ENCODE measurements around the gene PRG2. TPM values are rescaled to one million over a fixed set of nuclear protein-coding genes. Genes with fewer than 3 reads are reported as not detected.

PRG2 gene
- total RNA-seq (1 to 10 TPM in 1 of 5 experiments, under 1 TPM in 2, not detected in 2; 0.44 to 1.7 (median 0.48) TPM), polyA plus RNA-seq (not detected), total RNA-seq (not detected)

DNA sequence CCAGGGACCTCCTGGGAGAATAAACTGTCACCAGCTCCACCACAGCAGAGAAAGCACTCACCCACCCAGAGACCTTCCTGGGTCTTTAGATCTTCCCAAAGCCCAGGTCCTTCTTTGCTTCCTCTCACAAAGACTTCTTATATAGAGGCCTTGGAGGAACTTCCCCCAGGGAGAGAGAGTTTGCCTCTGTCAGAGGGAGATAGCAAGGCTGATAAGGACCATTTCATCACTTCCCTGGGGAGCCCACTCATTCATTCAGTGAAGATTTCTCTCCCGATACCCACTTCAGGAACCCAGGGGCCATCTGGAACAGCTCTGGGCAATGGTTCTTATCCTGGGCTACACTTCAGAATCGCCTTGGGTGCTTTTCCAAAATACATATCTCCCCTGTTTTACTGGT is at the start of gene PRG2:
PRG2 (minus strand) TSS at position 116 of the 400 bp plus-strand sequence. CDS start 706 bp downstream, outside the sequence.
- no peak for DNase-seq
- H3K36me3 Mint-ChIP-seq, result no peaks in the 10 kb centered on the region
- no peaks in the 10 kb centered on the region for H3K4me1 Mint-ChIP-seq
- no peaks in the 10 kb centered on the region for H3K9me3 Mint-ChIP-seq
- Histone ChIP-seq H3K4me3 (ENCODE audit: low read length) (no peak within 1 kb of the TSS), H3K4me1 (ENCODE audit: control insufficient read depth in 2 of 2, insufficient read depth in 2 of 2, low read length in 2 of 2) (no peaks in the 10 kb centered on the region), H3K9me3 (ENCODE audit: control insufficient read depth in 2 of 3, low read length in 3 of 3) (no peaks in the 10 kb centered on the region), H3K36me3 (ENCODE audit: control insufficient read depth in 2 of 3, insufficient read depth in 3 of 3, low read length in 3 of 3) (no peaks in the 10 kb centered on the region), H3K27ac (ENCODE audit: low read depth, low read length) (no peak within 1 kb of the TSS), H3K27me3 (ENCODE audit: control insufficient read depth in 2 of 2, insufficient read depth in 2 of 2, low read length in 2 of 2) (no peaks in the 10 kb centered on the region)
- no peak for ATAC-seq
- intact Hi-C loops (cut with micrococcal nuclease), result no loop called here
- CTCF ChIA-PET, result no interaction called here
- peaks cover 0 to 7% (median 0%) of the 10 kb centered on the region in 5 donors for H3K27me3 Mint-ChIP-seq
- no peak within 1 kb of the TSS for H3K27ac Mint-ChIP-seq
- no peak within 1 kb of the TSS for H3K4me3 Mint-ChIP-seq
- POLR2A ChIA-PET, result no interaction called here

DNA sequence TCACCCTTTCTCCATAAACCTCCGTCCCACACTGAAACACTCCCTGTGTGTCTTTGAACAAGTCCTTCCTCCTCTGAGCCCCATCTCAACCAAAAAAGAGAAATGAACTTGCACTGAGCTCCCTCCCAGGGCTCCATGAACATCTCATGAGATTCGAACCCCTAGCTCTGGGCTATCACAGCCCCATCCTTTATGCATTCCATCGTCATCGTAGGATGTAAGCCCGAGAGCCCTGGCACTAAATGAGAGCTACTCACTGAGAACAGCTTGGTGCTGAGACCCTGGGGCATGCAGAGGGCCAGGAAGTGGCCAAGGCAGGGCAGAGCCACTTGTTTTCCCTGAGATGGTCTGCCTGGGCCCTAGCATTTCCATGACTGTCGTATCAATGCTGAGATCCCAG is 49.3 kb upstream of the PRG2 start:
- ATAC-seq, result no peak
- intact Hi-C loops (cut with micrococcal nuclease), result no loop called here
- peaks cover 0 to 8% (median 4%) of the 10 kb centered on the region in 5 donors for H3K27me3 Mint-ChIP-seq
- no peaks in the 10 kb centered on the region for H3K9me3 Mint-ChIP-seq
- Histone ChIP-seq H3K4me3 (ENCODE audit: low read length) (no peak overlapping the region), H3K27ac (ENCODE audit: low read depth, low read length) (no peak overlapping the region), H3K36me3 (ENCODE audit: control insufficient read depth in 2 of 3, insufficient read depth in 3 of 3, low read length in 3 of 3) (no peaks in the 10 kb centered on the region), H3K27me3 (ENCODE audit: control insufficient read depth in 2 of 2, insufficient read depth in 2 of 2, low read length in 2 of 2) (no peaks in the 10 kb centered on the region), H3K9me3 (ENCODE audit: control insufficient read depth in 2 of 3, low read length in 3 of 3) (no peaks in the 10 kb centered on the region), H3K4me1 (ENCODE audit: control insufficient read depth in 2 of 2, insufficient read depth in 2 of 2, low read length in 2 of 2) (no peaks in the 10 kb centered on the region)
- POLR2A ChIA-PET, result no interaction called here
- no peaks in the 10 kb centered on the region for H3K36me3 Mint-ChIP-seq
- DNase-seq, result no peak
- H3K4me1 Mint-ChIP-seq, result peaks cover 0 to 2% (median 0%) of the 10 kb centered on the region in 7 donors
- no peak overlapping the region for H3K27ac Mint-ChIP-seq
- H3K4me3 Mint-ChIP-seq, result no peak overlapping the region
- CTCF ChIA-PET, result interaction anchor here (0.8 to 2.7 kb wide), 2 partner anchors 18 to 1700 kb away, joined by 4 to 11 read pairs; no protein-coding TSS in a partner anchor

DNA sequence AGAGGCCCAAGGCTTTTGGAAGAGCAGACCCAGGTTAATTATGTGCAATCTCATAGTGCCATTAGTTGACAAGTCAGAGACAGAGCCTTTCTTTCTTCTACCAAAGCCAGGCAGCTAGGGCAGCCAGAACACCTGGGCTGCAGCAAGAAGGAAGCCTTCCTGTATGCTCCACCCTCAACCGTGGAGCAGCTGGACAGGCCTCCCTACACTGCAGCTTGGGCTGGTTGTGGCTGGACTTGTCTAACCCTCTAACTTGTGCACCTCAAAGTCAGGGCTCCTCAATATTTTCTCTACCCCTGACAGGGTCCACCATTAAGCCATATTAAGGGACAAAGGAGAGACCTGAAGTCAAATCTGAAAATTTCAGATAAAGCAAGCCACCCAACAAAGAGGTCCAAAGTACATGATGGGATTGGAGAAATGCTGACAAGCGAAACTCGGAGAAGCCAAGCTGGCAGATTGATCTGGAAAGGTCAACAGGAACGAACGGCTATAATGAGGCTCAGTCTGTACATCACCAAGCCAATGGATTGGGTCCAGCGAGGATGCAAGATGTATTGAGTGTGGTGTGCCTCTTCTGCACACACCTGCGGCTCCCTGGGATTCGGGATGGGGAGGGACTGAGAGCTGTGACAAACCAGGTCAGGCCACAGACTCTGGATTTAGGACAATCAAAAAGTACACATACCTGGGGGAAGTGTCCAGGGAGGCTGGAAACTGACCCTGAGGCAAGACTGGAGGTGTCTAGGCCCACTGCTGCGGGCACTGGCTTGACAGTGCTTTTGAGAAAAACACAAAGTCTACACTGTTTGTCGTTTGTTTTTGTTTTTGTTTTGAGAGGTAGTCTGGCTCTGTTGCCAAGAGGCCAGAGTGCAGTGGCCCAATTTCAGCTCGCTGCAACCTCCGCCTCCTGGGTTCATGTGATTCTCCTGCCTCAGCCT is 48.2 kb upstream of the PRG2 start:
- ChIA-PET CTCF (interaction anchor here (0.7 kb wide), 1 partner anchor 15 kb away, joined by 3 read pairs; no protein-coding TSS in a partner anchor), POLR2A (no interaction called here)
- H3K4me3 Mint-ChIP-seq, result no peak overlapping the region
- Histone ChIP-seq H3K4me3 (ENCODE audit: low read length) (no peak overlapping the region), H3K36me3 (ENCODE audit: control insufficient read depth in 2 of 3, insufficient read depth in 3 of 3, low read length in 3 of 3) (no peaks in the 10 kb centered on the region), H3K27me3 (ENCODE audit: control insufficient read depth in 2 of 2, insufficient read depth in 2 of 2, low read length in 2 of 2) (no peaks in the 10 kb centered on the region), H3K27ac (ENCODE audit: low read depth, low read length) (no peak overlapping the region), H3K4me1 (ENCODE audit: control insufficient read depth in 2 of 2, insufficient read depth in 2 of 2, low read length in 2 of 2) (no peaks in the 10 kb centered on the region), H3K9me3 (ENCODE audit: control insufficient read depth in 2 of 3, low read length in 3 of 3) (no peaks in the 10 kb centered on the region)
- H3K27ac Mint-ChIP-seq, result no peak overlapping the region
- H3K4me1 Mint-ChIP-seq, result peaks cover 0 to 6% (median 0%) of the 10 kb centered on the region in 7 donors
- no peaks in the 10 kb centered on the region for H3K9me3 Mint-ChIP-seq
- intact Hi-C loops (cut with micrococcal nuclease), result no loop called here
- H3K36me3 Mint-ChIP-seq, result no peaks in the 10 kb centered on the region
- DNase-seq, result no peak
- peaks cover 0 to 4% (median 0%) of the 10 kb centered on the region in 5 donors for H3K27me3 Mint-ChIP-seq
- ATAC-seq, result no peak

- Histone ChIP-seq H3K27ac (ENCODE audit: low read depth, low read length) (no peak overlapping the region), H3K27me3 (ENCODE audit: control insufficient read depth in 2 of 2, insufficient read depth in 2 of 2, low read length in 2 of 2) (no peaks in the 10 kb centered on the region), H3K9me3 (ENCODE audit: control insufficient read depth in 2 of 3, low read length in 3 of 3) (no peaks in the 10 kb centered on the region), H3K4me3 (ENCODE audit: low read length) (no peak overlapping the region), H3K36me3 (ENCODE audit: control insufficient read depth in 2 of 3, insufficient read depth in 3 of 3, low read length in 3 of 3) (no peaks in the 10 kb centered on the region), H3K4me1 (ENCODE audit: control insufficient read depth in 2 of 2, insufficient read depth in 2 of 2, low read length in 2 of 2) (no peaks in the 10 kb centered on the region)
- Mint-ChIP-seq H3K36me3 (no peaks in the 10 kb centered on the region), H3K27ac (no peak overlapping the region), H3K9me3 (no peaks in the 10 kb centered on the region), H3K27me3 (peaks cover 0 to 4% (median 0%) of the 10 kb centered on the region in 5 donors), H3K4me3 (no peak overlapping the region), H3K4me1 (peaks cover 0 to 10% (median 0%) of the 10 kb centered on the region in 7 donors)
- POLR2A ChIA-PET, result no interaction called here
- no peak for ATAC-seq
- CTCF ChIA-PET, result no interaction called here
- intact Hi-C loops (cut with micrococcal nuclease), result no loop called here
- no peak for DNase-seq
These were observed 45.6 kb upstream of the PRG2 start for GRCh38 chr11:57436031-57436430.

- Mint-ChIP-seq H3K36me3 (no peaks in the 10 kb centered on the region), H3K27ac (no peak overlapping the region), H3K4me1 (peaks cover 0 to 10% (median 0%) of the 10 kb centered on the region in 7 donors), H3K9me3 (no peaks in the 10 kb centered on the region), H3K27me3 (peaks cover 0 to 5% (median 0%) of the 10 kb centered on the region in 5 donors), H3K4me3 (no peak overlapping the region)
- intact Hi-C loops (cut with micrococcal nuclease), result no loop called here
- ChIA-PET POLR2A (no interaction called here), CTCF (no interaction called here)
- Histone ChIP-seq H3K27ac (ENCODE audit: low read depth, low read length) (no peak overlapping the region), H3K9me3 (ENCODE audit: control insufficient read depth in 2 of 3, low read length in 3 of 3) (no peaks in the 10 kb centered on the region), H3K4me1 (ENCODE audit: control insufficient read depth in 2 of 2, insufficient read depth in 2 of 2, low read length in 2 of 2) (no peaks in the 10 kb centered on the region), H3K36me3 (ENCODE audit: control insufficient read depth in 2 of 3, insufficient read depth in 3 of 3, low read length in 3 of 3) (no peaks in the 10 kb centered on the region), H3K27me3 (ENCODE audit: control insufficient read depth in 2 of 2, insufficient read depth in 2 of 2, low read length in 2 of 2) (no peaks in the 10 kb centered on the region), H3K4me3 (ENCODE audit: low read length) (no peak overlapping the region)
- DNase-seq (no peak), ATAC-seq (peak; percentile 44)
These were observed 44.4 kb upstream of the PRG2 start for GRCh38 chr11:57434640-57435546.

- ATAC-seq (peak; percentile 73), DNase-seq (no peak)
- Histone ChIP-seq H3K4me3 (ENCODE audit: low read length) (no peak overlapping the region), H3K9me3 (ENCODE audit: control insufficient read depth in 2 of 3, low read length in 3 of 3) (no peaks in the 10 kb centered on the region), H3K27ac (ENCODE audit: low read depth, low read length) (no peak overlapping the region), H3K4me1 (ENCODE audit: control insufficient read depth in 2 of 2, insufficient read depth in 2 of 2, low read length in 2 of 2) (no peaks in the 10 kb centered on the region), H3K27me3 (ENCODE audit: control insufficient read depth in 2 of 2, insufficient read depth in 2 of 2, low read length in 2 of 2) (no peaks in the 10 kb centered on the region), H3K36me3 (ENCODE audit: control insufficient read depth in 2 of 3, insufficient read depth in 3 of 3, low read length in 3 of 3) (no peaks in the 10 kb centered on the region)
- H3K27ac Mint-ChIP-seq, result peak overlapping the region in 1 of 9 donors; percentile 32
- no peak overlapping the region for H3K4me3 Mint-ChIP-seq
- H3K36me3 Mint-ChIP-seq, result no peaks in the 10 kb centered on the region
- no peaks in the 10 kb centered on the region for H3K9me3 Mint-ChIP-seq
- intact Hi-C loops (cut with micrococcal nuclease), result no loop called here
- CTCF ChIA-PET, result interaction anchor here (1.0 kb wide), 1 partner anchor 25 kb away, joined by 3 read pairs; no protein-coding TSS in a partner anchor
- H3K4me1 Mint-ChIP-seq, result peaks cover under 1 to 10% (median 2%) of the 10 kb centered on the region in 7 donors
- POLR2A ChIA-PET, result no interaction called here
- peaks cover 0 to 21% (median 0%) of the 10 kb centered on the region in 5 donors for H3K27me3 Mint-ChIP-seq
These were observed 42.3 kb upstream of the PRG2 start for GRCh38 chr11:57432714-57433163.

Data from naive thymus-derived CD4-positive, alpha-beta T cell (primary cell).